WTC11 (cell line): ENCODE data around the gene CAMTA1. TPM values are rescaled to one million over a fixed set of nuclear protein-coding genes. Genes with fewer than 3 reads are reported as not detected.

Source experiments
- ATAC-seq: fragments of 200-7000 bp; cut with Tn5 transposase; 2 replicates; pipeline ENCODE4 v1.10.0; 2021; ENCODE audit warnings: mild to moderate bottlenecking, moderate library complexity
- CTCF ChIA-PET: fragments of 300-600 bp; sonication (Branson Sonifier 250); formaldehyde crosslinking; loops from one replicate; lab custom pipeline; 2021; ENCODE audit warnings: antibody characterized with exemption; lab: Charles Lee
- POLR2A ChIA-PET: fragments of 350-600 bp; sonication (Branson Sonifier 250); formaldehyde crosslinking; loops from one replicate; lab custom pipeline; 2021; ENCODE audit warnings: antibody characterized with exemption; lab: Charles Lee
- DNase-seq: peaks from one replicate; pipeline ENCODE4 v3.0.0; 2021; ENCODE audit warnings: low spot score
- H3K27ac Mint-ChIP-seq: 2 replicates; pipeline ENCODE4 v1.8.0; 2021; ENCODE audit warnings: mixed read lengths
- H3K27me3 Mint-ChIP-seq: 2 replicates; pipeline ENCODE4 v1.8.0; 2021; ENCODE audit warnings: low read depth, mild to moderate bottlenecking, moderate library complexity, mixed read lengths
- H3K36me3 Mint-ChIP-seq: 2 replicates; pipeline ENCODE4 v1.8.0; 2021; ENCODE audit warnings: mixed read lengths
- H3K4me1 Mint-ChIP-seq: 2 replicates; pipeline ENCODE4 v1.8.0; 2022; ENCODE audit warnings: mixed read lengths
- H3K4me3 Mint-ChIP-seq: 2 replicates; pipeline ENCODE4 v1.8.0; 2021; ENCODE audit warnings: mild to moderate bottlenecking, moderate library complexity, mixed read lengths
- H3K9me3 Mint-ChIP-seq: 2 replicates; pipeline ENCODE4 v1.8.0; 2021; ENCODE audit warnings: mixed read lengths
- FOXP4 ChIP-seq: sonication (generic); formaldehyde crosslinking; IDR thresholded peaks from 2 replicates; pipeline ENCODE4 v1.8.0; 2022; ENCODE audit warnings: mild to moderate bottlenecking, missing genetic modification reagents
- JUN ChIP-seq: sonication (generic); formaldehyde crosslinking; IDR thresholded peaks from 2 replicates; pipeline ENCODE4 v1.8.0; 2023; ENCODE audit warnings: mild to moderate bottlenecking, missing genetic modification reagents
- KAT7 ChIP-seq: sonication (generic); formaldehyde crosslinking; IDR thresholded peaks from 2 replicates; pipeline ENCODE4 v1.8.1; 2023; ENCODE audit warnings: missing genetic modification reagents, mild to moderate bottlenecking, borderline replicate concordance
- MAX ChIP-seq: sonication (generic); formaldehyde crosslinking; IDR thresholded peaks from 2 replicates; pipeline ENCODE4 v1.8.0; 2022; ENCODE audit warnings: mild to moderate bottlenecking, missing genetic modification reagents
- MYBL2 ChIP-seq: sonication (generic); formaldehyde crosslinking; IDR thresholded peaks from 2 replicates; pipeline ENCODE4 v1.8.1; 2023; ENCODE audit warnings: mild to moderate bottlenecking, moderate library complexity, missing genetic modification reagents
- NFATC4 ChIP-seq: fragments of 250-450 bp; sonication (Bioruptor Pico); IDR thresholded peaks from 2 replicates; pipeline ENCODE4 v1.9.0; 2021; ENCODE audit warnings: mild to moderate bottlenecking
- NR3C1 ChIP-seq: sonication (generic); formaldehyde crosslinking; conservative IDR thresholded peaks from 2 replicates; pipeline ENCODE4 v1.8.1; 2023; ENCODE audit warnings: low read depth, mild to moderate bottlenecking, missing genetic modification reagents
- OVOL2 ChIP-seq: fragments of 250-450 bp; sonication (Bioruptor Pico); IDR thresholded peaks from 2 replicates; pipeline ENCODE4 v1.9.0; 2021; ENCODE audit warnings: mild to moderate bottlenecking, borderline replicate concordance
- SMAD4 ChIP-seq: sonication (generic); formaldehyde crosslinking; IDR thresholded peaks from 2 replicates; pipeline ENCODE4 v1.8.0; 2022; ENCODE audit warnings: mild to moderate bottlenecking, missing genetic modification reagents
- SOX15 ChIP-seq: fragments of 250-450 bp; sonication (Bioruptor Pico); IDR thresholded peaks from 2 replicates; pipeline ENCODE4 v1.9.0; 2021; ENCODE audit warnings: mild to moderate bottlenecking
- SP1 ChIP-seq: sonication (generic); formaldehyde crosslinking; conservative IDR thresholded peaks from 2 replicates; pipeline ENCODE4 v1.8.1; 2022; ENCODE audit warnings: missing genetic modification reagents
- USF2 ChIP-seq: sonication (generic); formaldehyde crosslinking; IDR thresholded peaks from 2 replicates; pipeline ENCODE4 v1.8.1; 2023; ENCODE audit warnings: mild to moderate bottlenecking, missing genetic modification reagents, moderate library complexity
- ZNF121 ChIP-seq: sonication (generic); formaldehyde crosslinking; IDR thresholded peaks from 2 replicates; pipeline ENCODE4 v1.8.0; 2023; ENCODE audit warnings: missing genetic modification reagents
- ZNF396 ChIP-seq: fragments of 250-450 bp; sonication (Bioruptor Pico); IDR thresholded peaks from 2 replicates; pipeline ENCODE4 v1.8.0; 2021; ENCODE audit warnings: mild to moderate bottlenecking, moderate library complexity, borderline replicate concordance
- ZNF416 ChIP-seq: fragments of 250-450 bp; sonication (Bioruptor Pico); IDR thresholded peaks from 2 replicates; pipeline ENCODE4 v1.9.0; 2021; ENCODE audit warnings: mild to moderate bottlenecking, inconsistent platforms
- ZNF671 ChIP-seq: fragments of 250-450 bp; sonication (Bioruptor Pico); IDR thresholded peaks from 2 replicates; pipeline ENCODE4 v1.8.0; 2021; ENCODE audit warnings: mild to moderate bottlenecking
- total RNA-seq: library from RNA; stranded (reverse); gene quantifications from 3 replicates; pipeline ENCODE4 v1.2.3, GENCODE V29; 2021
- TF ChIP-seq, protein P1 (sequence below): sonication (generic); formaldehyde crosslinking; IDR thresholded peaks from 2 replicates; pipeline ENCODE4 v1.8.1; 2023; ENCODE audit warnings: mild to moderate bottlenecking, moderate library complexity, missing genetic modification reagents
- TF ChIP-seq, protein P2 (sequence below): sonication (generic); formaldehyde crosslinking; IDR thresholded peaks from 2 replicates; pipeline ENCODE4 v1.8.1; 2022; ENCODE audit warnings: low read depth, missing genetic modification reagents, borderline replicate concordance
- TF ChIP-seq, protein P3 (sequence below): sonication (generic); formaldehyde crosslinking; IDR thresholded peaks from 2 replicates; pipeline ENCODE4 v1.8.1; 2022; ENCODE audit warnings: missing genetic modification reagents, borderline replicate concordance
- TF ChIP-seq, protein P4 (sequence below): fragments of 250-450 bp; sonication (Bioruptor Pico); conservative IDR thresholded peaks from 2 replicates; pipeline ENCODE4 v1.9.0; 2021; ENCODE audit warnings: mild to moderate bottlenecking

CAMTA1 gene
- total RNA-seq, 1 experiment from 2014 or later: 86.4 TPM

- TF ChIP-seq SOX15 (CRISPR knock-in tag) (no peak), FOXP4 (CRISPR knock-in tag) (no peak), SMAD4 (CRISPR knock-in tag) (no peak), ZNF416 (CRISPR knock-in tag) (no peak), MYBL2 (CRISPR knock-in tag) (no peak), NR3C1 (no peak), MAX (CRISPR knock-in tag) (no peak)
- TF ChIP-seq, protein P1, sequence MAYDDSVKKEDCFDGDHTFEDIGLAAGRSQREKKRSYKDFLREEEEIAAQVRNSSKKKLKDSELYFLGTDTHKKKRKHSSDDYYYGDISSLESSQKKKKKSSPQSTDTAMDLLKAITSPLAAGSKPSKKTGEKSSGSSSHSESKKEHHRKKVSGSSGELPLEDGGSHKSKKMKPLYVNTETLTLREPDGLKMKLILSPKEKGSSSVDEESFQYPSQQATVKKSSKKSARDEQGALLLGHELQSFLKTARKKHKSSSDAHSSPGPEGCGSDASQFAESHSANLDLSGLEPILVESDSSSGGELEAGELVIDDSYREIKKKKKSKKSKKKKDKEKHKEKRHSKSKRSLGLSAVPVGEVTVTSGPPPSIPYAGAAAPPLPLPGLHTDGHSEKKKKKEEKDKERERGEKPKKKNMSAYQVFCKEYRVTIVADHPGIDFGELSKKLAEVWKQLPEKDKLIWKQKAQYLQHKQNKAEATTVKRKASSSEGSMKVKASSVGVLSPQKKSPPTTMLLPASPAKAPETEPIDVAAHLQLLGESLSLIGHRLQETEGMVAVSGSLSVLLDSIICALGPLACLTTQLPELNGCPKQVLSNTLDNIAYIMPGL (CRISPR knock-in tag): no peak
Observed at GRCh38 chr1:7553042-7553690, 767.9 kb downstream of the CAMTA1 start (continued).

- ChIA-PET POLR2A (interaction anchor here (0.6 kb wide), 1 partner anchor 633 kb away, joined by 3 read pairs; no protein-coding TSS in a partner anchor), CTCF (interaction anchor here (1.1 kb wide), 1 partner anchor 15 kb away, joined by 4 read pairs; no protein-coding TSS in a partner anchor)
- Mint-ChIP-seq H3K36me3 (no peaks in the 10 kb centered on the region), H3K27ac (no peak overlapping the region), H3K9me3 (peaks cover 8% of the 10 kb centered on the region), H3K27me3 (no peaks in the 10 kb centered on the region), H3K4me3 (no peak overlapping the region), H3K4me1 (peaks cover 19% of the 10 kb centered on the region)
- DNase-seq (no peak), ATAC-seq (no peak)
- TF ChIP-seq JUN (CRISPR knock-in tag) (no peak), USF2 (CRISPR knock-in tag) (no peak), ZNF396 (CRISPR knock-in tag) (no peak), KAT7 (CRISPR knock-in tag) (no peak), ZNF671 (CRISPR knock-in tag) (no peak), NFATC4 (CRISPR knock-in tag) (no peak)
Observed at GRCh38 chr1:7554385-7555235, 769.4 kb downstream of the CAMTA1 start.

- peaks cover 13% of the 10 kb centered on the region for H3K4me1 Mint-ChIP-seq
- POLR2A ChIA-PET: no interaction called here
- no peaks in the 10 kb centered on the region; the same call in 1 of the 2 replicates for H3K27me3 Mint-ChIP-seq
- ATAC-seq (no peak), DNase-seq (no peak)
- CTCF ChIA-PET: interaction anchor here (1.1 kb wide), 1 partner anchor 16 kb away, joined by 4 read pairs; no protein-coding TSS in a partner anchor
- H3K27ac Mint-ChIP-seq: no peak overlapping the region; the same call in 1 of the 2 replicates
- H3K4me3 Mint-ChIP-seq: no peak overlapping the region
- H3K9me3 Mint-ChIP-seq: peaks cover 8% of the 10 kb centered on the region
- H3K36me3 Mint-ChIP-seq: no peaks in the 10 kb centered on the region
- TF ChIP-seq, protein P2, sequence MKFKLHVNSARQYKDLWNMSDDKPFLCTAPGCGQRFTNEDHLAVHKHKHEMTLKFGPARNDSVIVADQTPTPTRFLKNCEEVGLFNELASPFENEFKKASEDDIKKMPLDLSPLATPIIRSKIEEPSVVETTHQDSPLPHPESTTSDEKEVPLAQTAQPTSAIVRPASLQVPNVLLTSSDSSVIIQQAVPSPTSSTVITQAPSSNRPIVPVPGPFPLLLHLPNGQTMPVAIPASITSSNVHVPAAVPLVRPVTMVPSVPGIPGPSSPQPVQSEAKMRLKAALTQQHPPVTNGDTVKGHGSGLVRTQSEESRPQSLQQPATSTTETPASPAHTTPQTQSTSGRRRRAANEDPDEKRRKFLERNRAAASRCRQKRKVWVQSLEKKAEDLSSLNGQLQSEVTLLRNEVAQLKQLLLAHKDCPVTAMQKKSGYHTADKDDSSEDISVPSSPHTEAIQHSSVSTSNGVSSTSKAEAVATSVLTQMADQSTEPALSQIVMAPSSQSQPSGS (CRISPR knock-in tag): no peak
- TF ChIP-seq OVOL2 (CRISPR knock-in tag) (no peak), NR3C1 (no peak), ZNF121 (CRISPR knock-in tag) (no peak), SP1 (CRISPR knock-in tag) (no peak)
- TF ChIP-seq, protein P3, sequence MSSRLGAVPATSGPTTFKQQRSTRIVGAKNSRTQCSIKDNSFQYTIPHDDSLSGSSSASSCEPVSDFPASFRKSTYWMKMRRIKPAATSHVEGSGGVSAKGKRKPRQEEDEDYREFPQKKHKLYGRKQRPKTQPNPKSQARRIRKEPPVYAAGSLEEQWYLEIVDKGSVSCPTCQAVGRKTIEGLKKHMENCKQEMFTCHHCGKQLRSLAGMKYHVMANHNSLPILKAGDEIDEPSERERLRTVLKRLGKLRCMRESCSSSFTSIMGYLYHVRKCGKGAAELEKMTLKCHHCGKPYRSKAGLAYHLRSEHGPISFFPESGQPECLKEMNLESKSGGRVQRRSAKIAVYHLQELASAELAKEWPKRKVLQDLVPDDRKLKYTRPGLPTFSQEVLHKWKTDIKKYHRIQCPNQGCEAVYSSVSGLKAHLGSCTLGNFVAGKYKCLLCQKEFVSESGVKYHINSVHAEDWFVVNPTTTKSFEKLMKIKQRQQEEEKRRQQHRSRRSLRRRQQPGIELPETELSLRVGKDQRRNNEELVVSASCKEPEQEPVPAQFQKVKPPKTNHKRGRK (CRISPR knock-in tag): no peak
- TF ChIP-seq, protein P4, sequence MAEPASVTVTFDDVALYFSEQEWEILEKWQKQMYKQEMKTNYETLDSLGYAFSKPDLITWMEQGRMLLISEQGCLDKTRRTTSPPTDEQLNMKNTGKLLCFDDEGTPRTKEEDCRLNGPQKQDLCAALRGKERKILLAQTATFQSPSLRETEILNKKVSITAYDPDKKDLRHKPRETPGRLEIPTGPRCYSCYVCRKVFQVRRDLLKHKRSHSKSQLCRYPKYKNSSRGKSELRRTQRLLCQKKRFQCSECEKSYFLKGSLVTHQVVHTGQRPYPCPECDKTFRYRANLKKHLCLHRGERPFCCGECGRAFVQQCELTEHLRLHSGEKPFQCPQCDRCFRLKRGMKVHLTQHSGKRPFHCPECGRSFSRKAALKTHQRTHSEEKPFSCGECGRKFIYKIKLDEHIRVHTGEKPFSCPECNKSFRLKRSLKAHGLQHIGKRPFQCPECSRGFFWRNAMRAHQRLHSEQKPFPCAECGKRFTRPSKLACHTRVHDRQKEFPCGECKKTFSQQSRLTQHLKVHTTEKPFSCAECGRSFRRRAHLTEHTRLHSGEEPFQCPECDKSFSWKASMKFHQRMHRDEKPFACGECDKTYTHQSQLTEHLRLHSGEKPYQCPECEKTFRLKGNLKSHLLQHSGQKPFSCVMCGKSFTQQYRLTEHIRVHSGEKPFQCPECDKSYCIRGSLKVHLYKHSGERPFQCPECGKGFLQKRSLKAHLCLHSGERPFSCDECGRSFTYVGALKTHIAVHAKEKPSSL: no peak
Observed at GRCh38 chr1:7555391-7556185, 770.3 kb downstream of the CAMTA1 start.
